GM23338 (cell line): ENCODE measurements around the gene MYL5. TPM values are rescaled to one million over a fixed set of nuclear protein-coding genes. Genes with fewer than 3 reads are reported as not detected.

Experiments used
- ATAC-seq: fragments of 200-7000 bp; cut with Tn5 transposase; 3 replicates; pipeline ENCODE4 v1.9.1; 2020
- DNase-seq: peaks from one replicate; pipeline ENCODE4 v3.0.0-alpha.2; 2015; ENCODE audit warnings: low spot score
- H2AFZ ChIP-seq: fragments of 200-600 bp; sonication (generic); 2 replicates; pipeline ENCODE4 v1.8.0; 2016; ENCODE audit warnings: antibody characterized with exemption, mild to moderate bottlenecking, moderate library complexity
- H3F3A ChIP-seq: fragments of 200-600 bp; sonication (generic); replicated peaks from 2 replicates; pipeline ENCODE4 v1.8.0; 2017; ENCODE audit warnings: antibody characterized with exemption, mixed run types, low read depth
- H3K27ac ChIP-seq: fragments of 200-600 bp; sonication (generic); 2 replicates; pipeline ENCODE4 v1.6.1; 2016; ENCODE audit warnings: low read depth
- H3K27me3 ChIP-seq: fragments of 200-600 bp; sonication (generic); 2 replicates; pipeline ENCODE4 v1.8.0; 2016; ENCODE audit warnings: mild to moderate bottlenecking, mixed run types, moderate library complexity; ENCODE audit not compliant: insufficient read depth
- H3K36me3 ChIP-seq: fragments of 200-600 bp; sonication (generic); 2 replicates; pipeline ENCODE4 v1.8.0; 2016; ENCODE audit warnings: mild to moderate bottlenecking; ENCODE audit not compliant: insufficient read depth
- H3K4me1 ChIP-seq: fragments of 200-600 bp; sonication (generic); 2 replicates; pipeline ENCODE4 v1.8.0; 2016; ENCODE audit warnings: mild to moderate bottlenecking, moderate library complexity; ENCODE audit not compliant: insufficient read depth
- H3K4me2 ChIP-seq: fragments of 200-600 bp; sonication (generic); 2 replicates; pipeline ENCODE4 v1.7.1; 2017; ENCODE audit warnings: mixed run types
- H3K4me3 ChIP-seq: fragments of 200-600 bp; sonication (generic); 2 replicates; pipeline ENCODE4 v1.6.1; 2016; ENCODE audit warnings: mixed run types
- H3K79me2 ChIP-seq: fragments of 200-600 bp; sonication (generic); replicated peaks from 2 replicates; pipeline ENCODE4 v1.8.0; 2017; ENCODE audit warnings: mild to moderate bottlenecking; ENCODE audit not compliant: insufficient read depth
- H3K9me2 ChIP-seq: fragments of 200-600 bp; sonication (generic); 2 replicates; pipeline ENCODE4 v1.8.0; 2017; ENCODE audit not compliant: insufficient read depth
- H4K20me1 ChIP-seq: fragments of 200-600 bp; sonication (generic); replicated peaks from 2 replicates; pipeline ENCODE4 v1.8.0; 2017; ENCODE audit warnings: mild to moderate bottlenecking; ENCODE audit not compliant: insufficient read depth
- H3K27ac Mint-ChIP-seq: 2 replicates; pipeline ENCODE4 v1.8.0; 2020; ENCODE audit warnings: inconsistent platforms, mild to moderate bottlenecking, moderate library complexity, mixed read lengths
- H3K27me3 Mint-ChIP-seq: 3 replicates; pipeline ENCODE4 v1.8.0; 2022; ENCODE audit warnings: low read depth, mild to moderate bottlenecking, moderate library complexity, mixed read lengths, inconsistent platforms; ENCODE audit not compliant: insufficient read depth, poor library complexity
- H3K36me3 Mint-ChIP-seq: 3 replicates; pipeline ENCODE4 v1.8.0; 2021; ENCODE audit warnings: low read depth, mild to moderate bottlenecking, inconsistent platforms, moderate library complexity, mixed read lengths
- H3K4me1 Mint-ChIP-seq: 3 replicates; pipeline ENCODE4 v1.8.0; 2020; ENCODE audit warnings: mild to moderate bottlenecking, inconsistent platforms, mixed read lengths
- H3K4me3 Mint-ChIP-seq: 3 replicates; pipeline ENCODE4 v1.8.0; 2021; ENCODE audit warnings: moderate library complexity, mild to moderate bottlenecking, inconsistent platforms, mixed read lengths
- H3K9me3 Mint-ChIP-seq: 3 replicates; pipeline ENCODE4 v1.8.0; 2020; ENCODE audit warnings: moderate library complexity, mild to moderate bottlenecking, inconsistent platforms, mixed read lengths
- CREB1 ChIP-seq: fragments of 250-450 bp; sonication (Bioruptor Pico); IDR thresholded peaks from 2 replicates; pipeline ENCODE4 v1.5.0; 2020; ENCODE audit warnings: low read depth, mild to moderate bottlenecking, moderate library complexity
- CTCF ChIP-seq, 2 experiments: fragments of 200-600 bp in 1 of 2; sonication (generic) in 1 of 2; conservative IDR thresholded peaks; 2 replicates each; pipeline versions ENCODE4 v1.5.1 to v1.6.1; 2016 to 2017; ENCODE audit warnings: antibody characterized with exemption in 2 of 2, low read depth in 2 of 2, mild to moderate bottlenecking in 2 of 2, moderate library complexity in 1 of 2
- EZH2 ChIP-seq: fragments of 200-600 bp; sonication (generic); IDR thresholded peaks from one replicate; pipeline ENCODE4 v1.8.0; 2017; ENCODE audit warnings: antibody characterized with exemption, mild to moderate bottlenecking, low read depth; ENCODE audit not compliant: unreplicated experiment
- EZH2phosphoT487 ChIP-seq: fragments of 200-600 bp; sonication (generic); IDR thresholded peaks from one replicate; pipeline ENCODE4 v1.8.1; 2018; ENCODE audit warnings: antibody characterized with exemption; ENCODE audit not compliant: unreplicated experiment
- JUNB ChIP-seq: IDR thresholded peaks from one replicate; pipeline ENCODE4 v1.6.1; 2016; ENCODE audit warnings: antibody characterized with exemption; ENCODE audit not compliant: unreplicated experiment
- NANOG ChIP-seq: IDR thresholded peaks from 2 replicates; pipeline ENCODE4 v1.6.1; 2016; ENCODE audit warnings: antibody characterized with exemption, borderline replicate concordance
- POLR2AphosphoS5 ChIP-seq: IDR thresholded peaks from 2 replicates; pipeline ENCODE4 v1.6.1; 2016; ENCODE audit warnings: antibody characterized with exemption, low read depth
- STAT1 ChIP-seq: IDR thresholded peaks from one replicate; pipeline ENCODE4 v1.6.1; 2016; ENCODE audit warnings: antibody characterized with exemption; ENCODE audit not compliant: unreplicated experiment
- ZNF114 ChIP-seq: fragments of 250-450 bp; sonication (Bioruptor Pico); IDR thresholded peaks from 2 replicates; pipeline ENCODE4 v1.5.0; 2020; ENCODE audit warnings: mild to moderate bottlenecking, moderate library complexity
- ZNF331 ChIP-seq: fragments of 250-450 bp; sonication (Bioruptor Pico); IDR thresholded peaks from 2 replicates; pipeline ENCODE4 v1.5.0; 2020; ENCODE audit warnings: low read depth, mild to moderate bottlenecking, moderate library complexity
- ZNF462 ChIP-seq: fragments of 250-450 bp; sonication (Bioruptor Pico); IDR thresholded peaks from 2 replicates; pipeline ENCODE4 v1.5.0; 2020; ENCODE audit warnings: mild to moderate bottlenecking, moderate library complexity
- polyA plus RNA-seq: library from polyadenylated mRNA; unstranded; fragments of >200 nt; fragmentation: Nextera tagmentation; extraction: Ambion mirVana; gene quantifications from 2 replicates; pipeline ENCODE4 v1.2.1, GENCODE V29; 2016
- total RNA-seq: library from RNA; depleted of rRNA; stranded (reverse); fragments of >200 nt; shearing (Covaris generic); gene quantifications from 2 replicates; pipeline ENCODE4 v1.2.3, GENCODE V29; 2014
- TF ChIP-seq, protein P1 (sequence below): IDR thresholded peaks from 2 replicates; pipeline ENCODE4 v1.6.1; 2016; ENCODE audit warnings: antibody characterized with exemption
- TF ChIP-seq, protein P2 (sequence below): IDR thresholded peaks from one replicate; pipeline ENCODE4 v1.6.1; 2018; ENCODE audit warnings: antibody characterized with exemption; ENCODE audit not compliant: unreplicated experiment

Gene MYL5
- total and polyA plus RNA-seq, 2 experiments from 2014 or later: 3.0 to 4.4 TPM

GRCh38 chr4:676871-677235, 2.5 kb downstream of the MYL5 start:
- DNase-seq (no peak), ATAC-seq (no peak)
- H3K4me1 ChIP-seq: peaks cover 6% of the 10 kb centered on the region
- no peaks in the 10 kb centered on the region; the same call in 1 of the 2 replicates for H4K20me1 ChIP-seq
- peaks cover 19% of the 10 kb centered on the region for H3K27me3 Mint-ChIP-seq
- H3K79me2 ChIP-seq: peaks cover 12% of the 10 kb centered on the region
- no peak overlapping the region for H3K4me2 ChIP-seq
- no peak overlapping the region for H3K27ac Mint-ChIP-seq
- H3K27me3 ChIP-seq: no peaks in the 10 kb centered on the region
- no peaks in the 10 kb centered on the region for H3K9me2 ChIP-seq
- H3K4me3 ChIP-seq: no peak overlapping the region
- peaks cover 14% of the 10 kb centered on the region for H3K36me3 ChIP-seq
- no peak overlapping the region for H3K4me3 Mint-ChIP-seq
- H3K36me3 Mint-ChIP-seq: peaks cover 18% of the 10 kb centered on the region
- TF ChIP-seq STAT1 (no peak), POLR2AphosphoS5 (no peak), ZNF331 (no peak), JUNB (no peak), CREB1 (no peak), EZH2 (no peak), CTCF (conservative IDR thresholded peaks at IDR 0.05; ENCODE audit: low read depth in 2 of 2) (no peak), ZNF462 (CRISPR knock-in tag) (no peak), EZH2phosphoT487 (no peak), ZNF114 (CRISPR knock-in tag) (no peak), NANOG (no peak)
- TF ChIP-seq, protein P1, sequence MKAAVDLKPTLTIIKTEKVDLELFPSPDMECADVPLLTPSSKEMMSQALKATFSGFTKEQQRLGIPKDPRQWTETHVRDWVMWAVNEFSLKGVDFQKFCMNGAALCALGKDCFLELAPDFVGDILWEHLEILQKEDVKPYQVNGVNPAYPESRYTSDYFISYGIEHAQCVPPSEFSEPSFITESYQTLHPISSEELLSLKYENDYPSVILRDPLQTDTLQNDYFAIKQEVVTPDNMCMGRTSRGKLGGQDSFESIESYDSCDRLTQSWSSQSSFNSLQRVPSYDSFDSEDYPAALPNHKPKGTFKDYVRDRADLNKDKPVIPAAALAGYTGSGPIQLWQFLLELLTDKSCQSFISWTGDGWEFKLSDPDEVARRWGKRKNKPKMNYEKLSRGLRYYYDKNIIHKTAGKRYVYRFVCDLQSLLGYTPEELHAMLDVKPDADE: no peak
- TF ChIP-seq, protein P2, sequence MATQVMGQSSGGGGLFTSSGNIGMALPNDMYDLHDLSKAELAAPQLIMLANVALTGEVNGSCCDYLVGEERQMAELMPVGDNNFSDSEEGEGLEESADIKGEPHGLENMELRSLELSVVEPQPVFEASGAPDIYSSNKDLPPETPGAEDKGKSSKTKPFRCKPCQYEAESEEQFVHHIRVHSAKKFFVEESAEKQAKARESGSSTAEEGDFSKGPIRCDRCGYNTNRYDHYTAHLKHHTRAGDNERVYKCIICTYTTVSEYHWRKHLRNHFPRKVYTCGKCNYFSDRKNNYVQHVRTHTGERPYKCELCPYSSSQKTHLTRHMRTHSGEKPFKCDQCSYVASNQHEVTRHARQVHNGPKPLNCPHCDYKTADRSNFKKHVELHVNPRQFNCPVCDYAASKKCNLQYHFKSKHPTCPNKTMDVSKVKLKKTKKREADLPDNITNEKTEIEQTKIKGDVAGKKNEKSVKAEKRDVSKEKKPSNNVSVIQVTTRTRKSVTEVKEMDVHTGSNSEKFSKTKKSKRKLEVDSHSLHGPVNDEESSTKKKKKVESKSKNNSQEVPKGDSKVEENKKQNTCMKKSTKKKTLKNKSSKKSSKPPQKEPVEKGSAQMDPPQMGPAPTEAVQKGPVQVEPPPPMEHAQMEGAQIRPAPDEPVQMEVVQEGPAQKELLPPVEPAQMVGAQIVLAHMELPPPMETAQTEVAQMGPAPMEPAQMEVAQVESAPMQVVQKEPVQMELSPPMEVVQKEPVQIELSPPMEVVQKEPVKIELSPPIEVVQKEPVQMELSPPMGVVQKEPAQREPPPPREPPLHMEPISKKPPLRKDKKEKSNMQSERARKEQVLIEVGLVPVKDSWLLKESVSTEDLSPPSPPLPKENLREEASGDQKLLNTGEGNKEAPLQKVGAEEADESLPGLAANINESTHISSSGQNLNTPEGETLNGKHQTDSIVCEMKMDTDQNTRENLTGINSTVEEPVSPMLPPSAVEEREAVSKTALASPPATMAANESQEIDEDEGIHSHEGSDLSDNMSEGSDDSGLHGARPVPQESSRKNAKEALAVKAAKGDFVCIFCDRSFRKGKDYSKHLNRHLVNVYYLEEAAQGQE: no peak
- H3K9me3 Mint-ChIP-seq: peaks cover 3% of the 10 kb centered on the region; the same call in 1 of the 3 replicates
- no peak overlapping the region for H3K27ac ChIP-seq
- H3F3A ChIP-seq: peaks cover 12% of the 10 kb centered on the region; the same call in 1 of the 2 replicates
- peaks cover 9% of the 10 kb centered on the region for H3K4me1 Mint-ChIP-seq
- H2AFZ ChIP-seq: no peak overlapping the region
